ENCODE results near the gene VPS13D.
"Not testable (repeated sequence)": the region's sequence is repeated elsewhere in the genome, so short reads cannot be mapped to it uniquely, and the experiment has no call there.

Gene VPS13D

DNA sequence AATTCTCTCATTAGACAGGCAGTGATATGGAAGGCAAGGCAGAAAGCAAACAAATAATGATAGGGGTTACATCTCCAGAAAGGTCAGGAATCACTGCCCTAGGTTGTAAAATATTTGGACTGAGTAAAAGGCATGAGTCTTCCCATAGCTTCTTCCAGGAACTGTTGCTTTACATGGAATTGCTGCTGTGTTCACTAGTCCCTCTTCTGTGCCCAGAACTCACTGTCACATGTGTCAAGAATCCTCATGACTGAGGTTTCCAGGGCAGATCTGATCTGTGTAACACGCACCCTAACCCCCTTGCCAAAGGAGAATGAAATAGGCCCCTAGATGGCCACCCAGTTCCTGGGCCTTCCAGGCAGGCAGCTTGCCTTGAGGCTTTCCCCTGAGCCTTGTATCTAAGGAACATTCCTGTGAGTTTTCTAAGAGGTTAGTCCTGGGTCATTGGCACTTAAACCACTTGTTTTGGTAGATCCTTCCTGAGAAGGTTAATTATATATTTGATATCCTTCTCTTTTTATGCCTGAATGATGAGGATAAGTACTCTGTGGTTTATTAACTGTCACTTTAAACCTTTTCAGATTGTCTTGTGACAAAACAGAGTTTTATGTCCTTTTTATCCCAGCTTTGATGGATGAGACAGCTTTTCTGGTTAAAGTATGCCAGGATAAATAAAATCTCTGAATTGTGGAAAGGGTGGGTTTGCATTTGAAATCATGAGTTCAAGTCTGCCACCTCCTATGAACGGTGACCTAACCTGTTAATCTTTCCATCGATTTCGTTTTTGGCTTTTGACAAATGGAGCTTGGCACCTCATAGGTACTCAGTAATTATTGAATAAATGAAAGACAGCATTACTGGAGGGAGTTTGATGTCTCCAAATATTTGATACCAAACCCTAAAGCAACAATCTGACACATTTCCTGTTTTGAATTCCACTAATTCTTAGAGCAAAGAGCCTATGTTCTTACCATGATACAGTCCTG lies 224.9 kb downstream of the VPS13D start:
- Histone ChIP-seq H3K9me3 (ENCODE audit: insufficient read depth, low read depth, low read length) (no peaks in the 10 kb centered on the region), H3K36me3 (ENCODE audit: insufficient read depth, low read length) (no peaks in the 10 kb centered on the region), H3K27ac (ENCODE audit: low read depth, low read length) (no peak overlapping the region), H3K4me1 (ENCODE audit: insufficient read depth, low read length) (peaks cover 4% of the 10 kb centered on the region; the same call in 1 of the 2 replicates), H3K4me3 (ENCODE audit: low read length) (no peak overlapping the region), H3K9ac (ENCODE audit: low read depth, low read length) (no peak overlapping the region), H3K27me3 (ENCODE audit: insufficient read depth, low read length) (no peaks in the 10 kb centered on the region)
- 97% methylated on average over 4 of the region's 4 CpGs for WGBS

DNA sequence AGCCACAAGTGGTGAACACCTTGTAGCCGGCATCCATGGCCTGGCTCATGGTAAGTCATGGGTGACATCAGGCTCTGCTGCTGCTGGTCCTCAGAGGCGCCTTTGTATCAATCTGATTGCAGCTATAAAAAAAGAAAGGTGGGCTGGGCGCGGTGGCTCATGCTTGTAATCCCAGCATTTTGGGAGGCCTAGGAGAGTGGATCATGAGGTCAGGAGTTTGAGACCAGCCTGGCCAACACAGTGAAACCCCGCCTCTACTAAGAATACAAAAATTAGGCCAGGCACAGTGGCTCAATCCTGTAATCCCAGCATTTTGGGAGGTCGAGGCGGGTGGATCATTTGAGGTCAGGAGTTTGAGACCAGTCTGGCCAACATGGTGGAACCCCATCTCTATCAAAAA lies 226.3 kb downstream of the VPS13D start:
- H3K9me3 ChIP-seq (ENCODE audit: insufficient read depth, low read depth, low read length); H3K4me3 ChIP-seq (ENCODE audit: low read length); H3K27ac ChIP-seq (ENCODE audit: low read depth, low read length); H3K27me3 ChIP-seq (ENCODE audit: insufficient read depth, low read length); H3K4me1 ChIP-seq (ENCODE audit: insufficient read depth, low read length); H3K9ac ChIP-seq (ENCODE audit: low read depth, low read length); H3K36me3 ChIP-seq (ENCODE audit: insufficient read depth, low read length): not testable (repeated sequence)
- WGBS: 97% methylated on average over 7 of the region's 7 CpGs

DNA sequence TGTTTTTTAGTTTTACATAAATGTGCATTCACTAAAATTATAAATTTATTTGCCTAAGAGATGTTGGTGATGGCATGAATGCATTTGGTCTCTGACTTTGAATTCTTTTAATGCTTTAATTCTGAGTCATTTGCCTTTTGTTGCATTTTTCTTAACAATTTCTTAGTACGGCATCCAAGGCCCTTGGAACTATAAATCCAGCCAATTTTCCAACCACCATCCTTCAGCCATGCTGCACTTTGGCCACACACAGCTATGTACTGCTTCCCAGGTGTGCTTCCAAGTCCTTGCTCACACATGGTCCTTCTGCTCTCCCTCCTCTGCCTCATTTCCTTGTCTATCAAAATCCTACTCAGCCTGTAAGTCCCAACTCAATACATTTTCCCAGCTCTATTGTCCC lies 227.1 kb downstream of the VPS13D start:
- Histone ChIP-seq H3K27ac (ENCODE audit: low read depth, low read length) (no peak overlapping the region), H3K9me3 (ENCODE audit: insufficient read depth, low read depth, low read length) (no peaks in the 10 kb centered on the region), H3K36me3 (ENCODE audit: insufficient read depth, low read length) (no peaks in the 10 kb centered on the region), H3K9ac (ENCODE audit: low read depth, low read length) (no peak overlapping the region), H3K27me3 (ENCODE audit: insufficient read depth, low read length) (no peaks in the 10 kb centered on the region), H3K4me1 (ENCODE audit: insufficient read depth, low read length) (peaks cover 4% of the 10 kb centered on the region; the same call in 1 of the 2 replicates), H3K4me3 (ENCODE audit: low read length) (no peak overlapping the region)
- 92% methylated on average over 1 of the region's 1 CpG for WGBS

DNA sequence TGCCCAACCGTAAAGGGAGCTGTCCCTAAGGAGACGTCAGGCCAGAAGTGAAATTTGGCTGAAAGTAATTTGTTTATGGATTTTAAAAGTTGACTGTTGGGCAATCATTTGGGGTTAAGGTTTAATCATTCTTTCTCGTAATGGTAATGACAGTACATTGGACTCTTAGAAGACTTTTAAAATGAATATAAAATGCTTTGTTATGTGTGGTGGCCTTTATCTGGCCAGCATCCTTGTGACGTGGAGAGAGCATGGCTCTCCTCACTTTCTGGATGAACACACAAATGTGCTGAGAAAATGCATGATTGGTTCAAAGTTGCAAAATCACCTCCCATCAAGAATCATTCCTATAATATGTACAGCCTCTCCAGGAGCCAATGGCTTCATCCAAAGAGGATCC lies 227.9 kb downstream of the VPS13D start:
- H3K4me3 ChIP-seq (ENCODE audit: low read length): no peak overlapping the region
- no peaks in the 10 kb centered on the region for H3K9me3 ChIP-seq (ENCODE audit: insufficient read depth, low read depth, low read length)
- no peak overlapping the region for H3K27ac ChIP-seq (ENCODE audit: low read depth, low read length)
- WGBS: 89% methylated on average over 4 of the region's 4 CpGs
- no peak overlapping the region for H3K9ac ChIP-seq (ENCODE audit: low read depth, low read length)
- H3K36me3 ChIP-seq (ENCODE audit: insufficient read depth, low read length): no peaks in the 10 kb centered on the region
- H3K4me1 ChIP-seq (ENCODE audit: insufficient read depth, low read length): peaks cover 4% of the 10 kb centered on the region; the same call in 1 of the 2 replicates
- H3K27me3 ChIP-seq (ENCODE audit: insufficient read depth, low read length): no peaks in the 10 kb centered on the region

- H3K4me1 ChIP-seq (ENCODE audit: insufficient read depth, low read length): peaks cover 3% of the 10 kb centered on the region; the same call in 1 of the 2 replicates
- no peak overlapping the region for H3K9ac ChIP-seq (ENCODE audit: low read depth, low read length)
- H3K27me3 ChIP-seq (ENCODE audit: insufficient read depth, low read length): no peaks in the 10 kb centered on the region
- WGBS: 80% methylated on average over 1 of the region's 1 CpG
- no peak overlapping the region for H3K27ac ChIP-seq (ENCODE audit: low read depth, low read length)
- H3K9me3 ChIP-seq (ENCODE audit: insufficient read depth, low read depth, low read length): no peaks in the 10 kb centered on the region
- H3K4me3 ChIP-seq (ENCODE audit: low read length): no peak overlapping the region
- no peaks in the 10 kb centered on the region for H3K36me3 ChIP-seq (ENCODE audit: insufficient read depth, low read length)
Observed at GRCh38 chr1:12458571-12458970, 228.7 kb downstream of the VPS13D start.

- no peaks in the 10 kb centered on the region for H3K4me1 ChIP-seq (ENCODE audit: insufficient read depth, low read length)
- H3K4me3 ChIP-seq (ENCODE audit: low read length): no peak overlapping the region
- H3K27ac ChIP-seq (ENCODE audit: low read depth, low read length): no peak overlapping the region
- H3K36me3 ChIP-seq (ENCODE audit: insufficient read depth, low read length): no peaks in the 10 kb centered on the region
- no peak overlapping the region for H3K9ac ChIP-seq (ENCODE audit: low read depth, low read length)
- no peaks in the 10 kb centered on the region for H3K9me3 ChIP-seq (ENCODE audit: insufficient read depth, low read depth, low read length)
- no peaks in the 10 kb centered on the region for H3K27me3 ChIP-seq (ENCODE audit: insufficient read depth, low read length)
- 93% methylated on average over 6 of the region's 6 CpGs for WGBS
Observed at GRCh38 chr1:12460121-12460520, 230.3 kb downstream of the VPS13D start.

- 86% methylated on average over 6 of the region's 6 CpGs for WGBS
- no peaks in the 10 kb centered on the region for H3K4me1 ChIP-seq (ENCODE audit: insufficient read depth, low read length)
- H3K27me3 ChIP-seq (ENCODE audit: insufficient read depth, low read length): no peaks in the 10 kb centered on the region
- H3K36me3 ChIP-seq (ENCODE audit: insufficient read depth, low read length): no peaks in the 10 kb centered on the region
- H3K27ac ChIP-seq (ENCODE audit: low read depth, low read length): no peak overlapping the region
- no peak overlapping the region for H3K9ac ChIP-seq (ENCODE audit: low read depth, low read length)
- no peaks in the 10 kb centered on the region for H3K9me3 ChIP-seq (ENCODE audit: insufficient read depth, low read depth, low read length)
- H3K4me3 ChIP-seq (ENCODE audit: low read length): no peak overlapping the region
Observed at GRCh38 chr1:12460911-12461621, 231.2 kb downstream of the VPS13D start.

- no peak overlapping the region for H3K9ac ChIP-seq (ENCODE audit: low read depth, low read length)
- H3K4me1 ChIP-seq (ENCODE audit: insufficient read depth, low read length): no peaks in the 10 kb centered on the region
- no peak overlapping the region for H3K4me3 ChIP-seq (ENCODE audit: low read length)
- no peaks in the 10 kb centered on the region for H3K27me3 ChIP-seq (ENCODE audit: insufficient read depth, low read length)
- 93% methylated on average over 2 of the region's 2 CpGs for WGBS
- no peaks in the 10 kb centered on the region for H3K36me3 ChIP-seq (ENCODE audit: insufficient read depth, low read length)
- no peaks in the 10 kb centered on the region for H3K9me3 ChIP-seq (ENCODE audit: insufficient read depth, low read depth, low read length)
- H3K27ac ChIP-seq (ENCODE audit: low read depth, low read length): no peak overlapping the region
Observed at GRCh38 chr1:12461754-12462153, 231.9 kb downstream of the VPS13D start.

DNA sequence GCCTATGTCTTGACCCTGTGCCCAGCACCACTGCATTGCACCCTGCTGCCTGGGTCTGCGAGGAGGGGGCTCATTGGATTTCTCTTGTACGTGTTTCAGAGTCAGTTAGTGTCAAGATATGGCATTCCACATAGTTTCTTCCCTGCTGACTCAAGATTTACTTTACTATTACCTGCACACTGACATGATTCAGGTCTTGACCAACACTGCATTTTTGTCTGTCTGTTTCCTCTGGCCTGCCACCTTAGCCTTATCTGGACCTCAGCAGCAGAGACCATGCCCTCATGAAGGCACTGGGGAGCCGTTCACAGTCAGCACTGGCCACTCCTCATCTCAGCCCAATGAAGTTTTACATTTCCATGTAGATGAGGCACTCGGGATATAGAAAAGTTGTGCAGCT lies 232.8 kb downstream of the VPS13D start:
- Histone ChIP-seq H3K9ac (ENCODE audit: low read depth, low read length) (no peak overlapping the region), H3K36me3 (ENCODE audit: insufficient read depth, low read length) (no peaks in the 10 kb centered on the region), H3K27ac (ENCODE audit: low read depth, low read length) (no peak overlapping the region), H3K4me3 (ENCODE audit: low read length) (no peak overlapping the region), H3K4me1 (ENCODE audit: insufficient read depth, low read length) (no peaks in the 10 kb centered on the region), H3K9me3 (ENCODE audit: insufficient read depth, low read depth, low read length) (no peaks in the 10 kb centered on the region), H3K27me3 (ENCODE audit: insufficient read depth, low read length) (no peaks in the 10 kb centered on the region)
- WGBS: 96% methylated on average over 4 of the region's 4 CpGs

DNA sequence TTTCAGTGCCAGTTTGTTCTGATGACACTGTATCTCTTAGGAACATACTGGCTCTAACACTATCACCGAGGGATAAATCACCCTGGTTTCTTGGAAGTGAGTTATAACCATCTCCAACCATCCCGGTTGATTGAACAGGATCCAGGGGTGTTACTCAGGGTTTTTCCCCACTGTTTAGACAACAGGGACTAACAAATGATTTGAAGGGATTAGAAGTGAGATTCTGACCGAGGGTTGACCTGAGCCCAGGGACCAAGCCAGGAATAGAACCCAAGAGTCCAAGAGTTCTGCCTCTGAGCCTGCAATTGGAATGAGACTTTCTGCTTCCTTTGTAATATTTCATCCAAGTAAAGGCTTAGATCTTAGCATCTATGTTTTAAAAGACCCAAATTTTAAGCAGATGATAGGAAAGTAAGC lies 234.2 kb downstream of the VPS13D start:
- Histone ChIP-seq H3K4me1 (ENCODE audit: insufficient read depth, low read length) (no peaks in the 10 kb centered on the region), H3K9me3 (ENCODE audit: insufficient read depth, low read depth, low read length) (no peaks in the 10 kb centered on the region), H3K27ac (ENCODE audit: low read depth, low read length) (no peak overlapping the region), H3K4me3 (ENCODE audit: low read length) (no peak overlapping the region), H3K9ac (ENCODE audit: low read depth, low read length) (no peak overlapping the region), H3K27me3 (ENCODE audit: insufficient read depth, low read length) (no peaks in the 10 kb centered on the region), H3K36me3 (ENCODE audit: insufficient read depth, low read length) (no peaks in the 10 kb centered on the region)
- 90% methylated on average over 3 of the region's 3 CpGs for whole genome bisulfite sequencing

- Histone ChIP-seq H3K9me3 (ENCODE audit: insufficient read depth, low read depth, low read length) (no peaks in the 10 kb centered on the region), H3K4me3 (ENCODE audit: low read length) (no peak overlapping the region), H3K36me3 (ENCODE audit: insufficient read depth, low read length) (no peaks in the 10 kb centered on the region), H3K9ac (ENCODE audit: low read depth, low read length) (no peak overlapping the region), H3K27ac (ENCODE audit: low read depth, low read length) (no peak overlapping the region), H3K27me3 (ENCODE audit: insufficient read depth, low read length) (no peaks in the 10 kb centered on the region), H3K4me1 (ENCODE audit: insufficient read depth, low read length) (no peaks in the 10 kb centered on the region)
- 88% methylated on average over 3 of the region's 5 CpGs for WGBS
Observed at GRCh38 chr1:12464598-12465056, 234.8 kb downstream of the VPS13D start.

Data from HUES64 (cell line).